Head of caudate nucleus (tissue), 42 donors: ENCODE measurements around the gene RBM19.
A peak's percentile ranks its signal among the peaks of the same experiment; 100 is the strongest.
"Not testable (repeated sequence)": the region's sequence is repeated elsewhere in the genome, so short reads cannot be mapped to it uniquely, and the experiment has no call there.

ENCODE experiments used
- DNase-seq, 42 donors: peaks; one replicate each; pipeline versions ENCODE4 v3.0.0 to v3.0.0-alpha.2; 2020 to 2021; ENCODE audit warnings: mixed read lengths in 7 of 42
- intact Hi-C: fragments of 100-400 bp; cut with DNase I; formaldehyde crosslinking; loops from one replicate; pipeline ENCODE4 v1.15.0; 2022

RBM19 gene, protein sequence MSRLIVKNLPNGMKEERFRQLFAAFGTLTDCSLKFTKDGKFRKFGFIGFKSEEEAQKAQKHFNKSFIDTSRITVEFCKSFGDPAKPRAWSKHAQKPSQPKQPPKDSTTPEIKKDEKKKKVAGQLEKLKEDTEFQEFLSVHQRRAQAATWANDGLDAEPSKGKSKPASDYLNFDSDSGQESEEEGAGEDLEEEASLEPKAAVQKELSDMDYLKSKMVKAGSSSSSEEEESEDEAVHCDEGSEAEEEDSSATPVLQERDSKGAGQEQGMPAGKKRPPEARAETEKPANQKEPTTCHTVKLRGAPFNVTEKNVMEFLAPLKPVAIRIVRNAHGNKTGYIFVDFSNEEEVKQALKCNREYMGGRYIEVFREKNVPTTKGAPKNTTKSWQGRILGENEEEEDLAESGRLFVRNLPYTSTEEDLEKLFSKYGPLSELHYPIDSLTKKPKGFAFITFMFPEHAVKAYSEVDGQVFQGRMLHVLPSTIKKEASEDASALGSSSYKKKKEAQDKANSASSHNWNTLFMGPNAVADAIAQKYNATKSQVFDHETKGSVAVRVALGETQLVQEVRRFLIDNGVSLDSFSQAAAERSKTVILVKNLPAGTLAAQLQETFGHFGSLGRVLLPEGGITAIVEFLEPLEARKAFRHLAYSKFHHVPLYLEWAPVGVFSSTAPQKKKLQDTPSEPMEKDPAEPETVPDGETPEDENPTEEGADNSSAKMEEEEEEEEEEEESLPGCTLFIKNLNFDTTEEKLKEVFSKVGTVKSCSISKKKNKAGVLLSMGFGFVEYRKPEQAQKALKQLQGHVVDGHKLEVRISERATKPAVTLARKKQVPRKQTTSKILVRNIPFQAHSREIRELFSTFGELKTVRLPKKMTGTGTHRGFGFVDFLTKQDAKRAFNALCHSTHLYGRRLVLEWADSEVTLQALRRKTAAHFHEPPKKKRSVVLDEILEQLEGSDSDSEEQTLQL

DNA sequence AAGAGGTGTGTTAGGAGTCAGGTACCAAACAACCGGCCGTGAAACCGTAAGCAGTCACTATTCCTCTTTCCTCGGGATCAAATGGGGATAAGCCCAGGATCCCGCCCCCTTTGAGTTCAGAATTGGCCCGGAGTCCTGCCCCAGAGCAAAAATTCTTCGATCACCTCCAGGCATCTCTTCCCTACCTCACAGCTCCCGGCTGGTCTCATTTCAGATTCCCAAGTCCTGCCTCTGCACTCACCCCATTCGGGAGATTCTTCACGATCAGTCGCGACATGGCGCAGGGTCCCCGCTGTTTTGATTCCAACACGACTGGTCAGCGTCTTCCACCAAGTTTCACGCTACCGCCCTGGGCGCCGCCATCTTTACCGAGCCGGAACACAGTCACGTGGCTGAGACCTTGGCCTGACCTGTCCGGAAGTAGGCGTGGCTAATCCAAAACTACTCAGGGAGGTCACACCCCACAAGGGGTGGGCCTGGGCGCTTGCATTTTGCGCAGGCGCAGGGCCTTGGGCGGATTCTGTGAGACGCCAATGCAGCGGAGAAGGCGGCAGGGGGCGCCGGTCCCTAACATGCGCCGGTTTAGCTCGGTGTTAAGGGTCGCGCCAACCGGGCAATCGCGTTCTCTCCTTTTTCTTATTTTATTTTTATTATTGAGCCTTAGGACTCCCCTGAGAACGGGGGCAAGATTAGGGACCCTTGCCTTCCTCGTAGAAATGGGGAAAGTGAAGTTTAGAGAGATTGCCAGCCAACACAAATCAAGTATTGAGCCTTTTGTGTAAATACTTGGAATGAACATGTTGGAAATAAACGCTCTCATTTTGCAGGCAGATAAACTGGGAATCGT, at the start of gene RBM19:
TSS of gene RBM19 (minus strand) at position 375 of the 847 bp plus-strand sequence. CDS start at position 277, 98 bp downstream.
- intact Hi-C loops, result no loop called here
- peak; percentile 95 to 100 (median 99) for DNase-seq

DNA sequence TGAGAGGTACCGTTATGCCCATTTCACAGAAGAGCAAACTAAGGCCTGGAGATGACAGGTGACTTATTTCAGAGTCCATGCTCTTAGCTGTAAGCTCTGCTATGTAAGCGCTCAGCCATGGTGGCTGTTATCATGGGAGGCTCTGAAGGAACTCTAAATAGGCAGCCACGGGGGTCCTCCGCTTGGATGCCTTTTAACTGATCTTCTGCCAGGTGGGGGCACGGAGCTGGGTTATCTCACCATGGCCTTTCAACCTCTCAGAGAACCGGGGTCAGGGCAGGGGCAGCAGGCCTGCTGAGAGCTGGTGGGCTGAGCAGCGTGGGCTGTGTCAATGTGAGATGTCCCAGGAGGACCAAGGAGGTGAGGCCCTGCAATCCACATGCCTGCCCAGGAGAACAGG, 49.7 kb upstream of the RBM19 start:
- no peak for DNase-seq
- intact Hi-C loops, result no loop called here

DNA sequence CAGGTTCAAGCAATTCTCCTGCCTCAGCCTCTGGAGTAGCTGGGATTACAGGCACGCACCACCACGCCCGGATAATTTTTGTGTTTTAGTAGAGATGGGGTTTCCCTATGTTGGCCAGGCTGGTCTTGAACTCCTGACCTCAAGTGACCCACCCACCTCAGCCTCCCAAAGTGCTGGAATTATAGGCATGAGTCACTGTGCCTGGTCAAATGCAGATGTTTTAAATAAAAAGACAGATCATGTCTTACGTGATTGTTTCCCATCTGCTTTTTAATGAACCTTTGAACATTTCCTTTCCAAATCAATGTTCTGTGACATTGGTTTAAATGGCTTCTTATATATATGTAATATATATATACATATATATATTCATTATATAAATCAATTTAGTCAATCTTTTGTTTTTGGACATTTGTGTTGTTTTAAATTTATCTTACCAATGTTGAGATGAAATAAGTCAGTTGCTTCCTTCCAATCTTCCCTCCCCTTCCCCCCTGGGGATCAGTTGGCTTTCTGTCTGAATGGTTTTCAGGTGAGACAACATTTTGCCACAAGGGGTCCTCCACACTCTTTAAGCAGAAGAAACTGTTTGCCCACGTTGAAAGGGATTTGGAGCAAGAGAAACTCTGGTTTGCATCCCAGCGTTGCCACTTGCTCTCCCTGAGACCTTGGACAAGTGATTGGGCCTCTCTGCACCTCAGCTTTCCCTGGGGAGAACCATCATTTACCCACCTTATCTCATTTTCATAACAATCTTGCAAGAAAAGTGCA, 47.6 kb upstream of the RBM19 start:
- peak in 8 of 42 donors; percentile 5 to 38 (median 24) for DNase-seq
- intact Hi-C loops, result no loop called here

DNA sequence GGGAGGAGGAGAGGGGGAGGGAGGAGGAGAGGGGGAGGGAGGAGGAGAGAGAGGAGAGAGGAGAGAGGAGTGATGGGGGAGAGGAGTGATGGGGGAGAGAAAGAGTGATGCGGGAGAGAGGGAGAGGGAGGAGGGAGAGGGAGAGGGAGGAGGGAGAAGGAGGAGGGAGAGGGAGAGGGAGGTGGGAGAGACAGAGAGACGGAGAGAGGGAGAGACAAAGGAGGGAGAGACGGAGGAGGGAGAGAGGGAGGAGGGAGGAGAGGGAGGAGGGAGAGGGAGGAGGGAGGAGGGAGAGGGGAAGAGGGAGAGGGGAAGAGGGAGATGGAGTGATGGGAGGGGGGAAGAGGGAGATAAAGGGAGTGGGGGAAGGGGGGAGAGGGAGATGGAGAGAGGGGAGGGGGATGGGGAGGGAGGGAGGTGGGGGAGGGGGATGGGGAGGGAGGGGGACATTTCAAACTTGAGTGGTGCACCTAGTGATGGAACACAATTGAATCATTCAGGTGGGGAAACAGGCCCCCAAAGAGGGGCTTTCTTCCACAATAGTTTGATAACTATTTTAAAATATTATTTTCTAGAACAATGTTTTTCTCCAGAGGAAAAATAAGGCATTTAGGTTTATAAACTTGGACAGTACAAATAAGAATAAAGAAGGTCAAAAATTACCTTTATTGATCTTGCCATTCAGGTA, 46.8 kb upstream of the RBM19 start:
- no peak for DNase-seq
- intact Hi-C loops, result no loop called here

DNA sequence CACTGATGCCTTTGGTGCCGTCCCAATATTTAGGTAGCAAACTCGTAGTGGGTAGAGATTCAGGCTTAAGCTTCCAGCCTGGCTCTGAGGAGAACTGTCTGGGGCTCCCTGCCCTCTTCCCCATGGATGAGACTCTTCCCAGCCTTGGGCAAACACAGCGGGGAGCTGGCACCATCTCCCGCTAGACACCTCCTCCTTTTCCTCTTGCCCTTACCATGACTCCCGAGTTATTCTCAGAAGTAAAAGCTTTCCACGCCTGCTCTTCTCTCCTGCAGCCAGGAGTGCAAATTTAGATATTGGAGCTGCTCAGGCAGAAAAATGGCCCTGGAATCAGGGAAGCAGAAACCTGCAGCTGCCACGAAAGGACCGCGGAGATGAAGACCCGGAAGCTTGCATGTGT, 45.6 kb upstream of the RBM19 start:
- intact Hi-C loops, result no loop called here
- DNase-seq, result peak in 32 of 42 donors; percentile 3 to 72 (median 22)

DNA sequence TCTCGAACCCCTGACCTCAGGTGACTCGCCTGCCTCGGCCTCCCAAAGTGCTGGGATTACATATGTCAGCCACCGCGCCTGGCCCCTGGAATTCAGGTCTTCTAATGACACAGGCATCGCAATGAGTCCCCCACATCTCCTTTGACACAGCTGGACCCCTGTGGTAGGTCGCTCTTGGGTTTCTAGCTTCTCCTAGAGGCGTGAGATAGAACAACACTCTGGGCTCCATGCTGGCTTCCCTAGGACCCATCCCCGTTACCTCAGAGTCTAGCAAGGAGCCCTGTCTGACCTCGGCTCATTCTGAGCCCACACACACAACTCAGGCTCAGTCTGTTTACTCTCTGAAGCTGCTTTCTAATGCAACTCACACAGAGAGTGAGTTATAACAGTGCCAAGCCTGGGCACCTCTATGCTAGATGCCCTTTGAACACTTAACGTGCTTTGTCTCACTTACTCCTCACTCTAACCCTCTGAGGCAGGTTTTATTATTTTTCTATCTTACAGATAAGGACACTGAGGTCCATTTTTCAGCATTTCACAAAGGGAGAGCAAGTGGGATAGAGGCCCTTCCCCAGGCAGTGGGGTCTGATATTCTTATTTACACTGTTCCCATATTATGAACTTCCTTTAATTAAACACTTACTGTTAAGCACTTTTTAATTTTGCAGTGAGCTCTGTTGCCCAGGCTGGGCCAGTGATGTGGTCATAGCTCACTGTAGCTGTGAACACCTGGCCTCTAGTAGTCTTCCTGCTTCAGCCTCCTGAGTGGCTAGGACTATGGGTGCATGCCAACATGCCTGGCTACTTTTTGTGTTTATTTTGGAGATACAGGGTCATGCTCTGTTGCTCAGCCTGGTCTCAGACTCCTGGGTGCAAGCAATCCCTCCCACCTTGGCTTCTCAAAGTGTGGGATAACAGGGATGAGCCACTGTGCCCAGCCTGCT, 40.6 kb upstream of the RBM19 start:
- intact Hi-C loops, result no loop called here
- DNase-seq, result no peak

DNA sequence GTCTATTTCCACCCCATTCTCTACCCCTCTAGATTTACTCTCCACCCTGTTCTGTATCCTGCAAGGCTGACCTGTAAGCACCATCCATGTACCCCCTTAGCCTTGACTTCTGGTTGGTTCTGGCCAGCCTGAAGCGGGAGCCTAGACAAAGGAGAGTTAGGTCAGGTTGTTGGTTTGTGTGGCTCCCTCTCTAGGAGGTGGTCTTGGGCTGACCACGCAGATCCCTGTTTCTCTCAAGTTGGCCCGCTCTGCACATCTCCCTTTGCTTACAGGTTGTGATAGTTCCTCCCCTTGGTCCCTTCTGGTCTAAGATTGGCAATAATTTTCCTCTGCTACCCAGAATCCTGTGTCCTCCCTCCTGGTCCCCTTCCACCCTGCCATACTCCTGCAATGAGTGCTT, 38.3 kb upstream of the RBM19 start:
- DNase-seq, result no peak
- intact Hi-C loops, result no loop called here

DNA sequence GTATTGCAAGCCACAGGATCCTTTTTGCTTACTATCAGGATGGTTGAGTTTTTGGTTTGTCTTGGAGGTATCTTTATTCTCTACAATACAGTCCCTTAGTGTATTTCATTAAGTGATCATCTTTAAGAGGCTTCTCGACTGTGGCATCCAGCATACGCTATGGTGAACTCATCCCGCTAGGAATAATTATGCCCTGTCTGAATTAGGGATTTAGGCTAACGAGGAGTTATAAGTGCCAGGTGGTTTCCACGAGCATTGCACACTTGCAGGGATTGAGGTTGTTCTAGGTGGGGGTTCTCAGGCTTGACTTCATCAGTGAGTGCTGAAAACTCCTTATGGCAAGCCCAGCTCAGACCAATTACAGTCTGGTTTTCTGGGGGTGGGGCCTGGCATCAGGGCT, 37.2 kb upstream of the RBM19 start:
- no peak for DNase-seq
- intact Hi-C loops, result no loop called here

DNA sequence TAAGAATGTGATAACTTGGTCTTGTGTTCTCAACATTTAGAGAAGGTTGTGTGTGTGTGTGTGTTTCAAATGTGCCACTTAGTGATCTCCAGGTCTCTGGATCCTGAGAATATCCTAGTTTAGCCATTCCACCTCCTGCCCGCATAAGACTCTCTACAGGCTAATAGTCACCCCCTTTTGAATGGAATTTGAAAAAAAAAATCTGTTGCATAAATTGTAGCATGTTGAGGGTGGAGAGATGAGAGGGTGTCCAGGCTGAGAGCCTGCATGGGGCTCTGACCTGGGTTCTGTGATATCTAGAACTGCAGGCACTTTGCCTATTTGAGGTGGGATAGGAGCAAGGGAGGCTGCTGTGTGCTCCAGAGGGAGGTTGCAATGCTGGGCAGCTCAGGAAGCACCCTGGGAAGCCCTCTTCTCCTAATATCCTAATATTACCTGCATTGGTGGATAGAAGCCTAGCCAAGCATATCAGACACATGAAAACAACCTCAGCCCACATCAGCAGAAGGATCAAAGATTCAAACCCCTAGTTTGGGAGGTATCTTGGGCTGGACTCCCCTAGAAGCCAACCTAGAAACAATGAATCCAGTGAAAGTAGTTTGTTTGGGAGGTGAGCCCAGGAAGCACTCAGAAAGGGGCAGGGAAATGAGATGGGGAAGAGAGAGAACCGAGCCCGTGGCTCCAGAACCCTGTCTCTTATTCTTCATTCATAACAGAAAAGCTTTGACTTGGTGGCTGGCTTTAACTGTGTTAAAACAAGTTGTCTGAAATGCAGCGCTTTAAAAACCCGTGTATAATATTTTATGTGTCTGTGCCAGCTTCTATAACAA, 35.6 kb upstream of the RBM19 start:
- intact Hi-C loops, result no loop called here
- DNase-seq, result no peak

DNA sequence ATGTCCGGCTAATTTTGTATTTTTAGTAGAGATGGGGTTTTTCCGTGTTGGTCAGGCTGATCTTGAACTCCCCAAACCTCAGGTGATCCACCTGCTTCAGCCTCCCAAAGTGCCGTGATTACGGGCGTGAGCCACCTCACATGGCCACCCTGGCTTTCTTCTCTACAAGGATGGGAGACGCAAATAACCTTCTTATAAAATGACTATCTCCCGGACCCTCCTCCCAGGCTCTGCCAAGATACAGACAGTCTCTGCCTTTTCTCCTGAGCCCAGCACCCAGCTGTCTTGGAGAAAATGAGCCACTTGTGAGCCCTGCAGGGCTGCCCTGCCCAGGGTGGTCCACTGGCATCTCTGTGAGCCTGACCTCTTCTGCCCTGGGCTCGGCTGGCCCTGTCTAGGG, 34.7 kb upstream of the RBM19 start:
- intact Hi-C loops, result no loop called here
- DNase-seq, result no peak

DNA sequence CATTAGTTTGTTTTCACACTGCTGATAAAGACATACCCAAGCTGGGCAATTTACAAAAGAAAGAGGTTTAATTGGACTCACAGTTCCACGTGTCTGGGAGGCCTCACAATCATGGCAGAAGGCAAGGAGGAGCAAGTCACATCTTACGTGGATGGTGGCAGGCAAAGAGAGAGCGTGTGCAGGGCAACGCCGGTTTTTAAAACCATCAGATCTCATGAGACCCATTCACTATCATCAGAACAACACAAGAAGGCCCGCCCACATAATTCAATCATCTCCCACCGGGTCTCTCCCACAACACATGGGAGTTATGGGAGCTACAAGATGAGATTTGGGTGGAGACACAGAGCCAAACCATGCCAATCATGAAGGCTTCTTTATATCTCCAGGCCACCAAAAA, 34.1 kb upstream of the RBM19 start:
- DNase-seq, intact Hi-C loops: not testable (repeated sequence)

DNA sequence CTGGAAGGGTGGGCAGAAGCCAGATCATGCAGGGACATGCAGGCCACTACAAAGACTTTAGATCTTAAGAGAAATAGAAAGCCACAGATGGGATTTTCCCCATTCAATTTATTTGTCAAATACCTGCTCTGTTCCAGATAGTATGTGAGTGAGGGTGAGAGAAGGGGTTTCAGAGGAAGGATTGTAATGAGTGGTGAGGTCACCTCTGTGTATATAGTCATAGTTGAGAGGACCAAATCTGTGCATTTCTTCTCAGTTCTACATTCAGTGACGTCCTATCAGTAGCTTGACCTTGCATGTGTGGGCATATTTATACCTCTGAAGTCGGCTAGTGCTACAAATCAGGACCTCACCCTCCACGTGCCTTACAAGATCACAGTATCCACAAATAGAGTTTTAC, 31.2 kb upstream of the RBM19 start:
- DNase-seq, result no peak
- intact Hi-C loops, result no loop called here

DNA sequence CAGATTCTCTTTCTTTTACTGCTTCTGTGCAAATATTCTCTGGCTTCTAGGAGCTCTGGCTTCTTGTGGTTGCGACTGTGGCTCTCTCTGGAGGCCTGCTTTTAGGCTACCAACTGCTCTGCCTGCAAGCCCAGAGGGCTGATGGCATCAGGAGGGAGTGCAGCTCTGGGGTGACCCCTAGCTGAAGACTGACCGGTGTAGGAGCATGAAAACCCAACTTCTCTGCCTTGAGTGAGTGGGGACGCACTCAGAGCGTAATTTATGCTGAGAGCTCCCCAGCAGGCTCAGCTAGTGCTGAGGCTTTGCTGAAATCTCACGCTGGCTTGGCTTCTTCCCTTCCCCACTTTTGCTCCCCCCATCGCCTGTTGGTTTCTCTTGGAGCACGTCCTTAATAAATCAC, 29.9 kb upstream of the RBM19 start:
- peak in 2 of 42 donors; percentile 12 to 29 for DNase-seq
- intact Hi-C loops, result no loop called here

DNA sequence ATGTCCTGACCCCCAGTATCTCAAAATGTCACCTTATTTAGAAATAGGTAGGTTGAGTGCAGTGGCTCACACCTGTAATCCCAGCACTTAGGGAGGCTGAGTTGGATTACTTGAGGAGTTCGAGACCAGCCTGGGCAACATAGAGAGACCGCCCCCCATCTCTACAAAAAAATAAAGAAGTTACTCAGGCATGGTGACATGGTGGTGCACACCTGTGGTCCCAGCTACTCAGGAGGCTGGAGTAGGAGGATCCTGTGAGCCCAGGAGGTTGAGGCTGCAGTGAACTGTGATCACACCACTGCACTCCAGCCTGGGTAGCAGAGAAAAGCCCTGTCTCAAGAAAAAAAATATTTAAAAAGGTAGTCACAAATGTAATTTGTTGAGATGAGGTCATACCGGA, 27.9 kb upstream of the RBM19 start:
- DNase-seq, result no peak
- intact Hi-C loops, result no loop called here

DNA sequence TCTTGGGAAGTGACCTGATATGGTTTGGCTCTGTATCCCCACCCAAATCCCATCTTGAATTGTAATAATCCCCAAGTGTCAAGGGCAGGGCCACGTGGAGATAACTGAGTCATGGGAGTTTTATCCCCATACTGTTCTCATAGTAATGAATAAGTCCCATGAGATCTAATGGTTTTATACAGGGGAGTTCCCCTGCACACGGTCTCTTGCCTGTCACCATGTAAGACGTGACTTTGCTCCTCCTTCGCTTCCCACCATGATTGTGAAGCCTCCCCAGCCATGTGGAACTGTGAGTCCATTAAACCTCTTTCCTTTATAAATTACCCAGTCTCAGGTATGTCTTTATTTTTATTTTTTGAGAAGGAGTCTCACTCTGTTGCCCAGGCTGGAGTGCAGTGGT, 26.6 kb upstream of the RBM19 start:
- intact Hi-C loops, DNase-seq: not testable (repeated sequence)
